Endothelial cell of umbilical vein (primary cell): Measurements from ENCODE around the gene RALGPS1. TPM values are rescaled to one million over a fixed set of nuclear protein-coding genes. Genes with fewer than 3 reads are reported as not detected.

Source experiments
- BruUV-seq: library from RNA; stranded (reverse); fragments of 400-500 nt; replicated peaks from 2 replicates; lab custom pipeline; 2021; lab: Mats Ljungman, UMichigan
- CTCF ChIA-PET: fragments of 300-600, 350-600 bp; sonication (Branson Sonifier 250); formaldehyde crosslinking; loops from one replicate; lab custom pipeline; 2021; ENCODE audit warnings: antibody characterized with exemption, inconsistent platforms; lab: Charles Lee
- POLR2A ChIA-PET: fragments of 300-600, 350-600 bp; sonication (Branson Sonifier 250); formaldehyde crosslinking; loops from one replicate; lab custom pipeline; 2021; ENCODE audit warnings: antibody characterized with exemption, inconsistent platforms; lab: Charles Lee
- DNase-seq: peaks from one replicate; pipeline ENCODE4 v3.0.0-alpha.2; 2011; ENCODE audit warnings: low read depth, low spot score
- FAIRE-seq: peaks from 2 replicates; lab custom pipeline; 2011; peaks lifted over from hg19 to GRCh38; lab: Jason Lieb, UNC
- H2AFZ ChIP-seq: 2 replicates; pipeline ENCODE4 v1.6.0; 2012; ENCODE audit warnings: low read depth, low read length, control low read depth, inconsistent platforms
- H3K27ac ChIP-seq: 2 replicates; pipeline ENCODE4 v1.5.1; 2011; ENCODE audit warnings: low read depth, mild to moderate bottlenecking, control low read depth, low read length, moderate library complexity; ENCODE audit not compliant: insufficient read depth
- H3K27me3 ChIP-seq, 2 experiments: 2 replicates each; pipeline versions ENCODE4 v1.6.0 to v1.6.1; 2011; ENCODE audit warnings: low read length in 2 of 2, mixed read lengths in 1 of 2; ENCODE audit not compliant: control insufficient read depth in 2 of 2, insufficient read depth in 2 of 2
- H3K36me3 ChIP-seq, 2 experiments: 2 replicates in 1 of 2; 3 replicates in 1 of 2; pipeline ENCODE4 v1.5.1; 2011; ENCODE audit warnings: low read length in 2 of 2, mild to moderate bottlenecking in 1 of 2, moderate library complexity in 1 of 2; ENCODE audit not compliant: control insufficient read depth in 2 of 2, insufficient read depth in 2 of 2; ENCODE audit errors: extremely low read depth in 1 of 2
- H3K4me1 ChIP-seq: 3 replicates; pipeline ENCODE4 v1.5.1; 2011; ENCODE audit warnings: mild to moderate bottlenecking, low read length; ENCODE audit not compliant: control insufficient read depth, insufficient read depth; ENCODE audit errors: extremely low read depth
- H3K4me2 ChIP-seq: 2 replicates; pipeline ENCODE4 v1.6.1; 2011; ENCODE audit warnings: low read length, control low read depth, mixed read lengths; ENCODE audit not compliant: insufficient read depth
- H3K4me3 ChIP-seq, 3 experiments: fragments of 200-600 bp in 1 of 3; sonication (generic), shearing (Covaris generic) in 1 of 3; replicated peaks in 1 of 3; 2 replicates each; pipeline ENCODE4 v1.5.1; 2011 to 2016; ENCODE audit warnings: control low read depth in 3 of 3, low read length in 3 of 3, mild to moderate bottlenecking in 2 of 3, inconsistent platforms in 1 of 3, low read depth in 1 of 3, moderate library complexity in 1 of 3; ENCODE audit not compliant: insufficient read depth in 1 of 3
- H3K79me2 ChIP-seq: 2 replicates; pipeline ENCODE4 v1.6.0; 2012; ENCODE audit warnings: low read length, inconsistent platforms; ENCODE audit not compliant: control insufficient read depth, insufficient read depth
- H3K9ac ChIP-seq: replicated peaks from 2 replicates; pipeline ENCODE3; 2011; ENCODE audit warnings: low read length, control low read depth; ENCODE audit not compliant: insufficient read depth; ENCODE audit errors: extremely low read depth
- H3K9me1 ChIP-seq: replicated peaks from 3 replicates; pipeline ENCODE4 v1.6.0; 2011; ENCODE audit warnings: mild to moderate bottlenecking, low read length; ENCODE audit not compliant: control insufficient read depth, insufficient read depth; ENCODE audit errors: extremely low read depth
- H3K9me3 ChIP-seq: replicated peaks from 2 replicates; pipeline ENCODE4 v1.5.1; 2012; ENCODE audit warnings: low read length, inconsistent platforms; ENCODE audit not compliant: control insufficient read depth, insufficient read depth
- H4K20me1 ChIP-seq: replicated peaks from 2 replicates; pipeline ENCODE3; 2011; ENCODE audit warnings: mild to moderate bottlenecking, low read length; ENCODE audit not compliant: control insufficient read depth, insufficient read depth; ENCODE audit errors: extremely low read depth
- EZH2 ChIP-seq: IDR thresholded peaks from 2 replicates; pipeline ENCODE4 v1.6.1; 2012; ENCODE audit warnings: borderline replicate concordance, low read depth, mild to moderate bottlenecking, moderate library complexity, low read length, inconsistent platforms; ENCODE audit not compliant: severe bottlenecking
- FOS ChIP-seq: IDR thresholded peaks from 2 replicates; pipeline ENCODE4 v1.6.1; 2011; ENCODE audit warnings: mild to moderate bottlenecking, low read length, moderate library complexity, borderline replicate concordance; ENCODE audit not compliant: insufficient read depth
- GATA2 ChIP-seq: IDR thresholded peaks from 2 replicates; pipeline ENCODE4 v1.7.0; 2011; ENCODE audit warnings: low read depth, mild to moderate bottlenecking, moderate library complexity, mixed read lengths, low read length; ENCODE audit not compliant: insufficient read length, insufficient read depth
- JUN ChIP-seq: IDR thresholded peaks from 2 replicates; pipeline ENCODE4 v1.6.1; 2011; ENCODE audit warnings: borderline replicate concordance, low read depth; ENCODE audit not compliant: insufficient read length, insufficient read depth
- MYC ChIP-seq: IDR thresholded peaks from one replicate; pipeline ENCODE4 v1.6.1; 2011; ENCODE audit warnings: mild to moderate bottlenecking, low read depth, low read length
- POLR2A ChIP-seq: IDR thresholded peaks from 2 replicates; pipeline ENCODE4 v1.6.1; 2012; ENCODE audit warnings: low read depth, mild to moderate bottlenecking, control low read depth, low read length
- POLR2AphosphoS5 ChIP-seq: IDR thresholded peaks from 2 replicates; pipeline ENCODE4 v1.6.1; 2012; ENCODE audit warnings: low read depth, mild to moderate bottlenecking, control low read depth, low read length, moderate library complexity; ENCODE audit not compliant: insufficient read depth
- dilution Hi-C: fragments of 300-500 bp; cut with MboI; formaldehyde crosslinking; loops from one replicate; pipeline ENCODE4 v1.15.0; 2019; ENCODE audit warnings: low sequenced_read_pairs; ENCODE audit not compliant: extremely low pct_ligation_motif_present
- intact Hi-C: fragments of 100-400 bp; cut with micrococcal nuclease; formaldehyde crosslinking; loops from one replicate; pipeline ENCODE4 v1.10.0; 2022
- polyA plus RNA-seq, 4 experiments: library from polyadenylated mRNA; depleted of rRNA in 3 of 4; stranded (reverse) in 3 of 4; unstranded in 1 of 4; fragments of >200 nt; gene quantifications; 2 replicates each; pipeline versions ENCODE4 v1.2.1 to v1.2.3, GENCODE V29; 2011 to 2012; ENCODE audit warnings: missing spikeins in 1 of 4
- total RNA-seq: library from RNA; stranded (reverse); gene quantifications from 2 replicates; pipeline ENCODE4 v1.2.3, GENCODE V29; 2021
- TF ChIP-seq, protein P1 (sequence below), 2 donors: IDR thresholded peaks; 1 replicate in 1 of 2; 2 replicates in 1 of 2; pipeline ENCODE4 v1.5.1; 2011; ENCODE audit warnings: low read length in 2 of 2, mild to moderate bottlenecking in 2 of 2, moderate library complexity in 2 of 2, control low read depth in 1 of 2, inconsistent platforms in 1 of 2, low read depth in 1 of 2; ENCODE audit not compliant: insufficient read depth in 1 of 2; ENCODE audit errors: extremely low read depth in 1 of 2
- TF ChIP-seq, protein P2 (sequence below): IDR thresholded peaks from 2 replicates; pipeline ENCODE4 v1.6.1; 2011; ENCODE audit not compliant: insufficient read depth, insufficient read length

RALGPS1 gene
- total and polyA plus RNA-seq, 2 donors (not counting 3 experiments of a cell fraction or from before 2014, with no cell fraction given), result 3.8 to 5.5 TPM

DNA sequence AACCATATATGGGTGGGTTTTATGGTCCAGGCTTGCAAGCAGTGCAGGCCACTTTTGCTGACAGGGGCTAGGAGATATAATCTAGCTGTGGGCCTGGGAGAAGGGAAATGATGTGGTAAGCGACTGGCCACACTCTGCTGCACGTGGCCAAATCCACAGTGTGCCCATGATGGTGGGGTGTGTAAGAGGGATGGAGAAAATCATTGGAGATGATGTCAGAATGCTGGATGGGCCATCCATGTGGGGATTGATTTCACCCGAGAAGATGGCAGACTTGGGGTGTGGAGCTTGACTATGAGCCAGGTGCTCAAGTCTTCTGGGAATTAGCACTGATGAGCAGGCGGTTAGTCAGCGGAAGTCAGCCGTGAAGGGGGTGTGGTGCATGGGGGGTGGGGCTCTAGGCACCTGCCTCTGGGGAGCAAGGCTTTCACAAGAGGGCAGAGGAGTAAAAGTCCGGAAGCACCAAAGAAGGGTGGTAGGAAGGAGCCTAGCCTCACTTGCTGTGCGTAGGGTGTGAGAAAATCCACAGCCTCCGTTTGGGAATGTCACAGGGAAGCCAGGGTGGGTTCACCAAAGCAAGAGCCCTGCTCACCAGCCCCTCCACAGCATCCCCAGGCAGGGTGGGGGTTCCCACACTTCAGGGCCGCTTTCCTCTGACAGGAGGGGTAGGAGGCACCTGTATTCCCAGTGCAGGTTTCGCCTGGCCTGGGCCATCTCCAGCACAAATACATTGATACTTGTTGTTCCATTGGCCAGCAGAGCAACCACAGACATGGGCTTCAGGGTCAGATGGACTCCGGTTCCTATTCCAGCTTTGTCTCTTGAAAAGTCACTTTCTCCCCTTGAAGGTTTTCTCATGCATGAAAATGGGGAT, 252.3 kb downstream of the RALGPS1 start:
- FAIRE-seq, result no peak
- peaks cover 17% of the 10 kb centered on the region for H3K4me1 ChIP-seq
- ChIA-PET POLR2A (no interaction called here), CTCF (interaction anchor here (1.6 kb wide), 1 partner anchor 11 kb away, joined by 4 read pairs; no protein-coding TSS in a partner anchor)
- H3K27me3 ChIP-seq, result no peaks in the 10 kb centered on the region
- H2AFZ ChIP-seq, result no peak overlapping the region
- TF ChIP-seq MYC, result no peak
- TF ChIP-seq JUN, result no peak
- TF ChIP-seq, protein P1, sequence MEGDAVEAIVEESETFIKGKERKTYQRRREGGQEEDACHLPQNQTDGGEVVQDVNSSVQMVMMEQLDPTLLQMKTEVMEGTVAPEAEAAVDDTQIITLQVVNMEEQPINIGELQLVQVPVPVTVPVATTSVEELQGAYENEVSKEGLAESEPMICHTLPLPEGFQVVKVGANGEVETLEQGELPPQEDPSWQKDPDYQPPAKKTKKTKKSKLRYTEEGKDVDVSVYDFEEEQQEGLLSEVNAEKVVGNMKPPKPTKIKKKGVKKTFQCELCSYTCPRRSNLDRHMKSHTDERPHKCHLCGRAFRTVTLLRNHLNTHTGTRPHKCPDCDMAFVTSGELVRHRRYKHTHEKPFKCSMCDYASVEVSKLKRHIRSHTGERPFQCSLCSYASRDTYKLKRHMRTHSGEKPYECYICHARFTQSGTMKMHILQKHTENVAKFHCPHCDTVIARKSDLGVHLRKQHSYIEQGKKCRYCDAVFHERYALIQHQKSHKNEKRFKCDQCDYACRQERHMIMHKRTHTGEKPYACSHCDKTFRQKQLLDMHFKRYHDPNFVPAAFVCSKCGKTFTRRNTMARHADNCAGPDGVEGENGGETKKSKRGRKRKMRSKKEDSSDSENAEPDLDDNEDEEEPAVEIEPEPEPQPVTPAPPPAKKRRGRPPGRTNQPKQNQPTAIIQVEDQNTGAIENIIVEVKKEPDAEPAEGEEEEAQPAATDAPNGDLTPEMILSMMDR (IDR thresholded peaks at IDR 0.05; ENCODE audit: extremely low read depth in 1 of 2, insufficient read depth in 1 of 2, low read depth in 1 of 2, low read length in 2 of 2), result no peak
- TF ChIP-seq POLR2AphosphoS5, result no peak
- TF ChIP-seq GATA2, result no peak
- TF ChIP-seq FOS, result no peak
- TF ChIP-seq EZH2, result no peak
- TF ChIP-seq, protein P2, sequence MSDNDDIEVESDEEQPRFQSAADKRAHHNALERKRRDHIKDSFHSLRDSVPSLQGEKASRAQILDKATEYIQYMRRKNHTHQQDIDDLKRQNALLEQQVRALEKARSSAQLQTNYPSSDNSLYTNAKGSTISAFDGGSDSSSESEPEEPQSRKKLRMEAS, result no peak
- TF ChIP-seq POLR2A, result no peak
- intact Hi-C loops, result no loop called here
- DNase-seq, result no peak
- dilution Hi-C loops, result no loop called here
- H3K9ac ChIP-seq, result no peak overlapping the region
- H3K4me2 ChIP-seq, result no peak overlapping the region
- H3K9me3 ChIP-seq, result no peaks in the 10 kb centered on the region
- no peaks in the 10 kb centered on the region for H3K9me1 ChIP-seq
- BruUV-seq, result no TSS peak
- no peak overlapping the region for H3K27ac ChIP-seq
- no peak overlapping the region for H3K4me3 ChIP-seq
- H3K79me2 ChIP-seq, result no peaks in the 10 kb centered on the region
- no peaks in the 10 kb centered on the region for H3K36me3 ChIP-seq
- no peaks in the 10 kb centered on the region for H4K20me1 ChIP-seq
